Naive thymus-derived CD8-positive, alpha-beta T cell (primary cell): Measurements from ENCODE around the gene ITPK1. TPM values are rescaled to one million over a fixed set of nuclear protein-coding genes. Genes with fewer than 3 reads are reported as not detected.

Experiments used
- ATAC-seq, 2 donors: fragments of 150-1000 bp; cut with Tn5 transposase in 1 of 2; sonication (Bioruptor Pico), chemical (Tn5 transposase) in 1 of 2; 1 replicate in 1 of 2; 2 replicates in 1 of 2; pipeline ENCODE4 v1.10.0; 2021; ENCODE audit warnings: mild to moderate bottlenecking in 2 of 2, moderate library complexity in 2 of 2
- POLR2A ChIA-PET: fragments of 350-600 bp; sonication (Branson Sonifier 250); formaldehyde crosslinking; loops from one replicate; lab custom pipeline; 2021; ENCODE audit warnings: antibody characterized with exemption; lab: Charles Lee
- DNase-seq, 10 donors: peaks; one replicate each; pipeline versions ENCODE4 v3.0.0 to v3.0.0-alpha.2; 2020 to 2022
- H3K27ac Mint-ChIP-seq, 10 donors: one replicate each; pipeline ENCODE4 v1.8.0; 2020 to 2022; ENCODE audit warnings: mild to moderate bottlenecking in 10 of 10, mixed read lengths in 10 of 10, moderate library complexity in 4 of 10, inconsistent platforms in 1 of 10
- H3K27me3 Mint-ChIP-seq, 5 donors: one replicate each; pipeline ENCODE4 v1.8.0; 2021 to 2022; ENCODE audit warnings: mixed read lengths in 5 of 5
- H3K36me3 Mint-ChIP-seq, 3 donors: one replicate each; pipeline ENCODE4 v1.8.0; 2020 to 2022; ENCODE audit warnings: mixed read lengths in 3 of 3, mild to moderate bottlenecking in 2 of 3, inconsistent platforms in 1 of 3
- H3K4me1 Mint-ChIP-seq, 4 donors: one replicate each; pipeline ENCODE4 v1.8.0; 2021 to 2022; ENCODE audit warnings: mixed read lengths in 4 of 4
- H3K4me3 Mint-ChIP-seq, 10 donors: one replicate each; pipeline ENCODE4 v1.8.0; 2020 to 2022; ENCODE audit warnings: mild to moderate bottlenecking in 10 of 10, mixed read lengths in 10 of 10, moderate library complexity in 6 of 10, inconsistent platforms in 1 of 10
- H3K9me3 Mint-ChIP-seq, 9 donors: one replicate each; pipeline ENCODE4 v1.8.0; 2020 to 2022; ENCODE audit warnings: mixed read lengths in 9 of 9, mild to moderate bottlenecking in 3 of 9, inconsistent platforms in 1 of 9, moderate library complexity in 1 of 9
- polyA plus RNA-seq, 3 donors: library from polyadenylated mRNA; unstranded; fragments of 300-500 nt; fragmentation: Illumina TruSeq; gene quantifications; one replicate each; pipeline ENCODE4 v1.2.3, GENCODE V29; 2021
- total RNA-seq, 8 experiments: library from RNA in 2 of 8; stranded (reverse) in 2 of 8; gene quantifications; one replicate each; pipeline ENCODE4 v1.2.3 and lab custom pipeline; 2021 to 2026

Gene ITPK1
- total and polyA plus RNA-seq, 5 experiments from 2014 or later, result 25.3 to 41.1 (median 33.1) TPM

- ATAC-seq, result no peak
- Mint-ChIP-seq H3K4me1 (peaks cover 29 to 69% (median 47%) of the 10 kb centered on the region in 4 donors), H3K4me3 (no peak overlapping the region), H3K27me3 (no peaks in the 10 kb centered on the region), H3K9me3 (no peaks in the 10 kb centered on the region), H3K27ac (peak overlapping the region in 2 of 10 donors; percentile 72 to 86), H3K36me3 (peaks cover 0 to 11% (median 0%) of the 10 kb centered on the region in 3 donors)
- POLR2A ChIA-PET, result no interaction called here
- DNase-seq, result no peak
Measured at GRCh38 chr14:93007225-93007997, 108.3 kb downstream of the ITPK1 start.

GRCh38 chr14:93006567-93007051 lies 109.1 kb downstream of the ITPK1 start:
- Mint-ChIP-seq H3K36me3 (peaks cover 0 to 13% (median 0%) of the 10 kb centered on the region in 3 donors), H3K9me3 (no peaks in the 10 kb centered on the region), H3K4me3 (no peak overlapping the region), H3K27me3 (no peaks in the 10 kb centered on the region), H3K27ac (peak overlapping the region in 4 of 10 donors; percentile 40 to 58 (median 51)), H3K4me1 (peaks cover 27 to 61% (median 39%) of the 10 kb centered on the region in 4 donors)
- ATAC-seq (no peak), DNase-seq (no peak)
- POLR2A ChIA-PET, result no interaction called here

- Mint-ChIP-seq H3K27me3 (no peaks in the 10 kb centered on the region), H3K9me3 (no peaks in the 10 kb centered on the region), H3K4me1 (peaks cover 25 to 54% (median 34%) of the 10 kb centered on the region in 4 donors), H3K4me3 (no peak overlapping the region), H3K36me3 (peaks cover 0 to 13% (median 0%) of the 10 kb centered on the region in 3 donors), H3K27ac (peak overlapping the region in 3 of 10 donors; percentile 45 to 56 (median 50))
- POLR2A ChIA-PET, result interaction anchor here (1.4 kb wide), 1 partner anchor 9 kb away, joined by 3 read pairs; no protein-coding TSS in a partner anchor
- ATAC-seq (no peak), DNase-seq (no peak)
Measured at GRCh38 chr14:93005838-93006237, 109.9 kb downstream of the ITPK1 start.

- ATAC-seq, result no peak
- H3K27ac Mint-ChIP-seq, result peak overlapping the region in 6 of 10 donors; percentile 13 to 80 (median 44)
- H3K9me3 Mint-ChIP-seq, result no peaks in the 10 kb centered on the region
- peaks cover 25 to 52% (median 32%) of the 10 kb centered on the region in 4 donors for H3K4me1 Mint-ChIP-seq
- DNase-seq, result no peak
- POLR2A ChIA-PET, result interaction anchor here (1.4 kb wide), 1 partner anchor 9 kb away, joined by 3 read pairs; no protein-coding TSS in a partner anchor
- H3K36me3 Mint-ChIP-seq, result peaks cover 0 to 13% (median 0%) of the 10 kb centered on the region in 3 donors
- no peak overlapping the region for H3K4me3 Mint-ChIP-seq
- H3K27me3 Mint-ChIP-seq, result no peaks in the 10 kb centered on the region
Measured at GRCh38 chr14:93005135-93005813, 110.5 kb downstream of the ITPK1 start.

GRCh38 chr14:93004699-93005082 lies 111.0 kb downstream of the ITPK1 start:
- Mint-ChIP-seq H3K9me3 (no peaks in the 10 kb centered on the region), H3K27me3 (no peaks in the 10 kb centered on the region), H3K4me1 (peaks cover 24 to 53% (median 31%) of the 10 kb centered on the region in 4 donors), H3K27ac (peak overlapping the region in 5 of 10 donors; percentile 5 to 80 (median 44)), H3K4me3 (no peak overlapping the region), H3K36me3 (peaks cover 0 to 17% (median 0%) of the 10 kb centered on the region in 3 donors)
- POLR2A ChIA-PET, result interaction anchor here (1.4 kb wide), 1 partner anchor 10 kb away, joined by 3 read pairs; no protein-coding TSS in a partner anchor
- no peak for DNase-seq
- no peak for ATAC-seq

- ATAC-seq (no peak), DNase-seq (no peak)
- Mint-ChIP-seq H3K27ac (peak overlapping the region in 8 of 10 donors; percentile 4 to 80 (median 46)), H3K27me3 (no peaks in the 10 kb centered on the region), H3K4me3 (no peak overlapping the region), H3K4me1 (peaks cover 25 to 54% (median 31%) of the 10 kb centered on the region in 4 donors), H3K36me3 (peaks cover 0 to 19% (median 0%) of the 10 kb centered on the region in 3 donors), H3K9me3 (no peaks in the 10 kb centered on the region)
- POLR2A ChIA-PET, result no interaction called here
Measured at GRCh38 chr14:93003945-93004698, 111.6 kb downstream of the ITPK1 start.

- no peak for ATAC-seq
- H3K4me3 Mint-ChIP-seq, result no peak overlapping the region
Measured at GRCh38 chr14:93002851-93003298, 112.8 kb downstream of the ITPK1 start.

GRCh38 chr14:93002049-93002448 lies 113.7 kb downstream of the ITPK1 start:
- Mint-ChIP-seq H3K27ac (peak overlapping the region in 4 of 10 donors; percentile 32 to 80 (median 59)), H3K27me3 (no peaks in the 10 kb centered on the region), H3K36me3 (peaks cover 0 to 17% (median 0%) of the 10 kb centered on the region in 3 donors), H3K9me3 (no peaks in the 10 kb centered on the region), H3K4me1 (peaks cover 21 to 46% (median 26%) of the 10 kb centered on the region in 4 donors), H3K4me3 (peak overlapping the region in 1 of 10 donors; percentile 28)
- no peak for DNase-seq
- POLR2A ChIA-PET, result no interaction called here
- ATAC-seq, result no peak

More at GRCh38 chr14:93002851-93003298, 112.8 kb downstream of the ITPK1 start:
- H3K4me1 Mint-ChIP-seq, result peaks cover 25 to 45% (median 28%) of the 10 kb centered on the region in 4 donors
- no peaks in the 10 kb centered on the region for H3K27me3 Mint-ChIP-seq
- H3K9me3 Mint-ChIP-seq, result no peaks in the 10 kb centered on the region
- H3K27ac Mint-ChIP-seq, result peak overlapping the region in 6 of 10 donors; percentile 7 to 80 (median 58)
- DNase-seq, result no peak
- peaks cover 0 to 13% (median 0%) of the 10 kb centered on the region in 3 donors for H3K36me3 Mint-ChIP-seq
- POLR2A ChIA-PET, result no interaction called here

GRCh38 chr14:92998946-92999345 lies 116.8 kb downstream of the ITPK1 start:
- POLR2A ChIA-PET, result no interaction called here
- no peak for ATAC-seq
- no peak for DNase-seq
- Mint-ChIP-seq H3K27me3 (no peaks in the 10 kb centered on the region), H3K4me1 (peaks cover 10 to 18% (median 13%) of the 10 kb centered on the region in 4 donors), H3K36me3 (peaks cover 0 to 36% (median 3%) of the 10 kb centered on the region in 3 donors), H3K9me3 (no peaks in the 10 kb centered on the region), H3K27ac (no peak overlapping the region), H3K4me3 (no peak overlapping the region)

GRCh38 chr14:92997343-92998061 lies 118.2 kb downstream of the ITPK1 start:
- Mint-ChIP-seq H3K4me1 (peaks cover 0 to 9% (median 4%) of the 10 kb centered on the region in 4 donors), H3K27ac (no peak overlapping the region), H3K4me3 (no peak overlapping the region), H3K9me3 (no peaks in the 10 kb centered on the region), H3K36me3 (peaks cover 0 to 50% (median 6%) of the 10 kb centered on the region in 3 donors), H3K27me3 (no peaks in the 10 kb centered on the region)
- no peak for DNase-seq
- no peak for ATAC-seq
- POLR2A ChIA-PET, result no interaction called here

GRCh38 chr14:92995620-92996019 lies 120.1 kb downstream of the ITPK1 start:
- peak overlapping the region in 1 of 10 donors; percentile 62 for H3K27ac Mint-ChIP-seq

More at GRCh38 chr14:92995620-92996019, 120.1 kb downstream of the ITPK1 start:
- no peaks in the 10 kb centered on the region for H3K27me3 Mint-ChIP-seq
- H3K4me1 Mint-ChIP-seq, result peaks cover 0 to 7% (median 3%) of the 10 kb centered on the region in 4 donors
- no peak for DNase-seq
- POLR2A ChIA-PET, result no interaction called here
- ATAC-seq, result no peak
- H3K9me3 Mint-ChIP-seq, result no peaks in the 10 kb centered on the region
- peak overlapping the region in 1 of 10 donors; percentile 34 for H3K4me3 Mint-ChIP-seq
- peaks cover 0 to 58% (median 7%) of the 10 kb centered on the region in 3 donors for H3K36me3 Mint-ChIP-seq
